H1 (cell line): ENCODE data around the gene TMEM125. TPM values are rescaled to one million over a fixed set of nuclear protein-coding genes. Genes with fewer than 3 reads are reported as not detected.

Source experiments
- CTCF ChIA-PET: fragments of 300-600 bp; sonication (Branson Sonifier 250); formaldehyde crosslinking; loops from one replicate; lab custom pipeline; 2021; ENCODE audit not compliant: partially characterized antibody; lab: Charles Lee
- POLR2A ChIA-PET: fragments of 300-600 bp; sonication (Branson Sonifier 250); formaldehyde crosslinking; loops from one replicate; lab custom pipeline; 2021; ENCODE audit warnings: inconsistent platforms; ENCODE audit not compliant: partially characterized antibody; lab: Charles Lee
- DNase-seq, 2 experiments: peaks; one replicate each; pipeline versions ENCODE4 v3.0.0 to v3.0.0-alpha.2; 2010 to 2022; ENCODE audit warnings: low spot score in 2 of 2, low read depth in 1 of 2, mixed read lengths in 1 of 2
- FAIRE-seq: peaks from 2 replicates; lab custom pipeline; 2011; peaks lifted over from hg19 to GRCh38; lab: Jason Lieb, UNC
- H2AFZ ChIP-seq: 2 replicates; pipeline ENCODE4 v1.8.1; 2012; ENCODE audit warnings: low read length, inconsistent platforms
- H2AK5ac ChIP-seq: 2 replicates; pipeline ENCODE4 v1.6.1; 2013; ENCODE audit warnings: low read depth, low read length
- H2BK120ac ChIP-seq: replicated peaks from 2 replicates; pipeline ENCODE3; 2013; ENCODE audit warnings: low read depth, low read length, inconsistent platforms
- H2BK12ac ChIP-seq: 2 replicates; pipeline ENCODE4 v1.6.1; 2013; ENCODE audit warnings: low read depth, low read length
- H2BK15ac ChIP-seq: 2 replicates; pipeline ENCODE4 v1.6.1; 2013; ENCODE audit warnings: low read length
- H2BK20ac ChIP-seq: 2 replicates; pipeline ENCODE4 v1.6.1; 2013; ENCODE audit warnings: low read length
- H2BK5ac ChIP-seq: 2 replicates; pipeline ENCODE4 v1.6.1; 2013; ENCODE audit warnings: low read depth, low read length
- H3K14ac ChIP-seq: 2 replicates; pipeline ENCODE4 v1.6.1; 2013; ENCODE audit warnings: inconsistent platforms; ENCODE audit not compliant: insufficient read length
- H3K18ac ChIP-seq: 2 replicates; pipeline ENCODE4 v1.6.1; 2013; ENCODE audit warnings: low read length; ENCODE audit errors: extremely low read depth
- H3K23ac ChIP-seq: 2 replicates; pipeline ENCODE4 v1.6.1; 2013; ENCODE audit warnings: inconsistent platforms; ENCODE audit not compliant: insufficient read length
- H3K23me2 ChIP-seq: 2 replicates; pipeline ENCODE4 v1.6.1; 2013; ENCODE audit warnings: low read depth, low read length
- H3K27ac ChIP-seq: 2 replicates; pipeline ENCODE4 v1.6.1; 2011; ENCODE audit warnings: low read depth, low read length, inconsistent platforms
- H3K27me3 ChIP-seq, 4 experiments: replicated peaks in 1 of 4; 1 replicate in 1 of 4; 2 replicates in 3 of 4; pipeline versions ENCODE4 v1.6.1 to v1.8.1; 2011 to 2013; ENCODE audit warnings: low read length in 3 of 4, mild to moderate bottlenecking in 3 of 4, inconsistent platforms in 2 of 4, mixed read lengths in 2 of 4, moderate library complexity in 1 of 4; ENCODE audit not compliant: control insufficient read depth in 3 of 4, insufficient read depth in 3 of 4; ENCODE audit errors: extremely low read depth in 1 of 4
- H3K36me3 ChIP-seq, 4 experiments: 2 replicates each; pipeline versions ENCODE4 v1.6.1 to v1.8.1; 2011 to 2013; ENCODE audit warnings: mild to moderate bottlenecking in 4 of 4, low read length in 3 of 4, moderate library complexity in 2 of 4, control low read depth in 1 of 4, inconsistent platforms in 1 of 4; ENCODE audit not compliant: insufficient read depth in 4 of 4, control insufficient read depth in 2 of 4
- H3K4ac ChIP-seq: replicated peaks from 2 replicates; pipeline ENCODE3; 2013; ENCODE audit warnings: low read length, low read depth, mixed read lengths, inconsistent platforms; ENCODE audit not compliant: insufficient read length
- H3K4me1 ChIP-seq, 4 experiments: replicated peaks in 1 of 4; 1 replicate in 1 of 4; 2 replicates in 3 of 4; pipeline versions ENCODE4 v1.6.1 to v1.8.1; 2011 to 2013; ENCODE audit warnings: low read length in 3 of 4, inconsistent platforms in 2 of 4, mixed read lengths in 1 of 4; ENCODE audit not compliant: insufficient read depth in 4 of 4, control insufficient read depth in 3 of 4
- H3K4me2 ChIP-seq, 2 experiments: 2 replicates each; pipeline versions ENCODE4 v1.6.1 to v1.8.1; 2011 to 2013; ENCODE audit warnings: low read depth in 2 of 2, low read length in 2 of 2, control low read depth in 1 of 2, inconsistent platforms in 1 of 2, mild to moderate bottlenecking in 1 of 2; ENCODE audit not compliant: insufficient read depth in 1 of 2
- H3K4me3 ChIP-seq, 4 experiments: fragments of 200-600, 300-600 bp in 1 of 4; sonication (generic), shearing (Covaris generic), sonication (Bioruptor Twin) in 1 of 4; 2 replicates each; pipeline versions ENCODE4 v1.5.1 to v1.8.1; 2011 to 2016; ENCODE audit warnings: low read length in 4 of 4, low read depth in 3 of 4, control low read depth in 2 of 4, inconsistent platforms in 2 of 4, mild to moderate bottlenecking in 2 of 4, mixed read lengths in 1 of 4, moderate library complexity in 1 of 4; ENCODE audit not compliant: insufficient read depth in 2 of 4; ENCODE audit errors: extremely low read depth in 1 of 4
- H3K56ac ChIP-seq: replicated peaks from 2 replicates; pipeline ENCODE3; 2013; ENCODE audit warnings: low read depth, mild to moderate bottlenecking, mixed read lengths, low read length, inconsistent platforms; ENCODE audit not compliant: insufficient read length
- H3K79me1 ChIP-seq: 2 replicates; pipeline ENCODE4 v1.6.1; 2013; ENCODE audit warnings: low read depth, low read length, control low read depth
- H3K79me2 ChIP-seq, 2 experiments: 2 replicates each; pipeline versions ENCODE4 v1.6.1 to v1.8.1; 2012 to 2013; ENCODE audit warnings: low read length in 2 of 2, mild to moderate bottlenecking in 2 of 2, inconsistent platforms in 1 of 2; ENCODE audit not compliant: insufficient read depth in 2 of 2, control insufficient read depth in 1 of 2
- H3K9ac ChIP-seq, 4 experiments: replicated peaks in 1 of 4; 1 replicate in 1 of 4; 2 replicates in 3 of 4; pipeline versions ENCODE4 v1.6.1 to v1.8.1; 2011 to 2013; ENCODE audit warnings: low read depth in 3 of 4, low read length in 3 of 4, control low read depth in 2 of 4, mild to moderate bottlenecking in 2 of 4, moderate library complexity in 2 of 4, inconsistent platforms in 1 of 4; ENCODE audit errors: extremely low read depth in 1 of 4
- H3K9me3 ChIP-seq, 2 experiments: 2 replicates each; pipeline versions ENCODE4 v1.6.1 to v1.8.1; 2012 to 2013; ENCODE audit warnings: mild to moderate bottlenecking in 2 of 2, moderate library complexity in 2 of 2, control low read depth in 1 of 2, inconsistent platforms in 1 of 2, low read depth in 1 of 2, low read length in 1 of 2, mixed read lengths in 1 of 2; ENCODE audit not compliant: insufficient read depth in 2 of 2
- H4K20me1 ChIP-seq, 2 experiments: replicated peaks in 1 of 2; 2 replicates each; pipeline versions ENCODE3 to v1.8.1; 2011 to 2013; ENCODE audit warnings: inconsistent platforms in 2 of 2, low read length in 2 of 2, mild to moderate bottlenecking in 1 of 2; ENCODE audit not compliant: insufficient read depth in 2 of 2, control insufficient read depth in 1 of 2
- H4K5ac ChIP-seq: 2 replicates; pipeline ENCODE4 v1.6.1; 2013; ENCODE audit warnings: low read length, low read depth, mixed read lengths, inconsistent platforms; ENCODE audit not compliant: insufficient read length
- H4K8ac ChIP-seq: 2 replicates; pipeline ENCODE4 v1.8.0; 2013; ENCODE audit warnings: mild to moderate bottlenecking, moderate library complexity, low read length, inconsistent platforms; ENCODE audit not compliant: insufficient read depth; ENCODE audit errors: extremely low read depth
- H4K91ac ChIP-seq: replicated peaks from 2 replicates; pipeline ENCODE3; 2013; ENCODE audit warnings: low read length, mixed read lengths, inconsistent platforms; ENCODE audit not compliant: insufficient read length
- CEBPB ChIP-seq: IDR thresholded peaks from 2 replicates; pipeline ENCODE4 v1.6.1; 2012; ENCODE audit warnings: low read depth, low read length
- CTBP2 ChIP-seq: IDR thresholded peaks from 2 replicates; pipeline ENCODE4 v1.7.0; 2011; ENCODE audit warnings: borderline replicate concordance, mild to moderate bottlenecking, moderate library complexity, mixed read lengths, low read length; ENCODE audit not compliant: insufficient read depth, insufficient read length
- FOSL1 ChIP-seq: IDR thresholded peaks from 2 replicates; pipeline ENCODE4 v1.6.1; 2011; ENCODE audit warnings: mild to moderate bottlenecking, low read depth, low read length, moderate library complexity; ENCODE audit not compliant: insufficient read depth
- HDAC2 ChIP-seq, 2 experiments: fragments of 300-600 bp in 1 of 2; sonication (generic) in 1 of 2; IDR thresholded peaks; 2 replicates each; pipeline ENCODE4 v1.6.1; 2011 to 2012; ENCODE audit warnings: low read depth in 2 of 2, low read length in 2 of 2, mild to moderate bottlenecking in 2 of 2, moderate library complexity in 2 of 2, borderline replicate concordance in 1 of 2, inconsistent platforms in 1 of 2
- KDM4A ChIP-seq: IDR thresholded peaks from one replicate; pipeline ENCODE4 v1.7.1; 2012; ENCODE audit warnings: low read depth, mild to moderate bottlenecking, moderate library complexity, low read length, inconsistent platforms; ENCODE audit not compliant: severe bottlenecking
- POU5F1 ChIP-seq: IDR thresholded peaks from 2 replicates; pipeline ENCODE4 v1.6.1; 2011; ENCODE audit warnings: low read depth, mild to moderate bottlenecking, low read length, moderate library complexity
- TAF1 ChIP-seq: IDR thresholded peaks from 2 replicates; pipeline ENCODE4 v1.6.1; 2011; ENCODE audit warnings: mild to moderate bottlenecking, low read depth, low read length
- TCF12 ChIP-seq: IDR thresholded peaks from 2 replicates; pipeline ENCODE4 v1.6.1; 2011; ENCODE audit warnings: low read depth, mild to moderate bottlenecking, low read length
- USF2 ChIP-seq: IDR thresholded peaks from 2 replicates; pipeline ENCODE4 v1.6.1; 2011; ENCODE audit warnings: low read length, improper control_type of control experiment
- WGBS, 2 experiments: shearing (Covaris generic) in 1 of 2; methylation state at CpG; one replicate each; pipeline versions ENCODE4 v1.1.6 to v1.1.7; 2013 to 2015; ENCODE audit warnings: low lambda C conversion rate in 2 of 2, mixed read lengths in 2 of 2, inconsistent platforms in 1 of 2, low coverage in 1 of 2, missing lambda C conversion rate in 1 of 2; ENCODE audit not compliant: insufficient replicate concordance in 2 of 2, insufficient coverage in 1 of 2, insufficient read length in 1 of 2; ENCODE audit errors: extremely low coverage in 1 of 2, missing lambda C conversion rate in 1 of 2; 5-methylcytosine and 5-hydroxymethylcytosine counted together
- polyA plus RNA-seq, 7 experiments: library from polyadenylated mRNA; depleted of rRNA in 3 of 7; stranded (reverse) in 5 of 7; unstranded in 2 of 7; fragments of >200 nt in 5 of 7; fragments of 200-250 nt in 2 of 7; gene quantifications; 1 replicate in 5 of 7; 2 replicates in 1 of 7; 4 replicates in 1 of 7; pipeline versions ENCODE4 v1.2.1 to v1.2.3, GENCODE V29; 2011 to 2013; ENCODE audit warnings: missing spikeins in 2 of 7, mixed read lengths in 2 of 7
- total RNA-seq: library from RNA; stranded (reverse); fragmentation: NEBNext Ultra II Directional; extraction: Animal tissue kit (Norgen Biotek cat#: 25700); gene quantifications from 2 replicates; pipeline ENCODE4 v1.2.1, GENCODE V29; 2021

Gene TMEM125
- total and polyA plus RNA-seq, 2 of the 8 experiments (the other 6 are each of a cell fraction or from before 2014, with no cell fraction given), result 26.5 to 46.7 TPM

- Histone ChIP-seq H3K79me1 (no peaks in the 10 kb centered on the region; the same call in none of the 2 replicates), H4K8ac (no peak overlapping the region; the same call in 1 of the 2 replicates), H3K4me3 (no peak overlapping the region), H3K14ac (no peak overlapping the region), H2BK15ac (no peak overlapping the region), H2AFZ (no peak overlapping the region), H2BK12ac (no peak overlapping the region), H2BK20ac (no peak overlapping the region), H3K23me2 (peaks cover 3% of the 10 kb centered on the region; the same call in 1 of the 2 replicates), H3K9me3 (no peaks in the 10 kb centered on the region), H3K9ac (no peak overlapping the region), H3K27ac (no peak overlapping the region), H3K23ac (no peak overlapping the region), H4K20me1 (no peaks in the 10 kb centered on the region), H3K79me2 (no peaks in the 10 kb centered on the region), H3K4ac (no peak overlapping the region), H3K36me3 (no peaks in the 10 kb centered on the region), H2AK5ac (no peak overlapping the region), H4K91ac (no peak overlapping the region), H3K4me1 (peaks cover 0 to 15% (median 12%) of the 10 kb centered on the region in 4 experiments; a peak in 6 of 7 replicates), H2BK5ac (no peak overlapping the region), H3K18ac (no peak overlapping the region), H3K56ac (no peak overlapping the region), H3K4me2 (no peak overlapping the region), H4K5ac (no peak overlapping the region), H2BK120ac (no peak overlapping the region), H3K27me3 (no peaks in the 10 kb centered on the region; a peak in 1 of 7 replicates)
- WGBS, 2 experiments, result 87% methylated on average over 12 of the region's 12 CpGs; no CpG with 5 or more reads in 1 of the 2 experiments
- no peak for DNase-seq
- ChIA-PET CTCF (interaction anchor here (0.7 to 1.8 kb wide), 6 partner anchors 14 to 165 kb away, joined by 3 to 7 read pairs (median 3); no protein-coding TSS in a partner anchor), POLR2A (interaction anchor here (5.0 kb wide), 1 partner anchor 69 kb away, joined by 19 read pairs; the partner anchor contains the start of gene CDC20)
- FAIRE-seq, result no peak
- TF ChIP-seq CTBP2 (no peak), TAF1 (no peak), CEBPB (no peak), USF2 (no peak), POU5F1 (no peak), TCF12 (no peak), HDAC2 (IDR thresholded peaks at IDR 0.05; ENCODE audit: borderline replicate concordance in 1 of 2, low read depth in 2 of 2, low read length in 2 of 2) (no peak), FOSL1 (no peak), KDM4A (no peak)
Observed at GRCh38 chr1:43288785-43289706, 19.3 kb downstream of the TMEM125 start.
